Thyroid gland (tissue), 4 donors: ENCODE measurements around the gene MPPED2. TPM values are rescaled to one million over a fixed set of nuclear protein-coding genes. Genes with fewer than 3 reads are reported as not detected.

Source experiments
- DNase-seq, 2 donors: peaks; one replicate each; pipeline ENCODE4 v3.0.0-alpha.2; 2019
- H3K27ac ChIP-seq, 3 donors: fragments of 200-600 bp; sonication (generic); 1 replicate in 2 of 3; 2 replicates in 1 of 3; pipeline ENCODE4 v1.5.1; 2016 to 2019; ENCODE audit warnings: mild to moderate bottlenecking in 1 of 3, moderate library complexity in 1 of 3
- H3K27me3 ChIP-seq: fragments of 200-600 bp; sonication (generic); one replicate; pipeline ENCODE4 v1.5.1; 2019
- H3K36me3 ChIP-seq, 2 donors: fragments of 200-600 bp; sonication (generic); one replicate each; pipeline ENCODE4 v1.5.1; 2016 to 2019
- H3K4me1 ChIP-seq, 2 donors: fragments of 200-600 bp; sonication (generic); one replicate each; pipeline ENCODE4 v1.5.1; 2017 to 2019
- H3K4me3 ChIP-seq, 3 donors: fragments of 200-600 bp; sonication (generic); replicated peaks in 1 of 3; 1 replicate in 2 of 3; 2 replicates in 1 of 3; pipeline ENCODE4 v1.5.1; 2016; ENCODE audit warnings: mild to moderate bottlenecking in 1 of 3
- H3K9me3 ChIP-seq: fragments of 200-600 bp; sonication (generic); one replicate; pipeline ENCODE4 v1.5.1; 2017
- CTCF ChIP-seq, 6 experiments: fragments of 200-600 bp in 3 of 6; fragments of 450-650 bp in 3 of 6; sonication (generic) in 3 of 6; IDR thresholded peaks; one replicate each; pipeline ENCODE4 v1.5.1; 2016 to 2019; ENCODE audit warnings: antibody characterized with exemption in 6 of 6, mild to moderate bottlenecking in 2 of 6, inconsistent platforms in 1 of 6, moderate library complexity in 1 of 6
- POLR2A ChIP-seq, 2 donors: fragments of 450-650 bp; IDR thresholded peaks; one replicate each; pipeline ENCODE4 v1.6.1; 2017; ENCODE audit warnings: antibody characterized with exemption in 2 of 2, mild to moderate bottlenecking in 2 of 2, moderate library complexity in 1 of 2
- whole genome bisulfite sequencing, 2 donors: methylation state at CpG; one replicate each; pipeline ENCODE4 v1.1.5; 2017; 5-methylcytosine and 5-hydroxymethylcytosine counted together
- intact Hi-C: fragments of 100-400 bp; cut with DNase I; formaldehyde crosslinking; loops from one replicate; pipeline ENCODE4 v1.15.1; 2023
- total RNA-seq, 4 donors: library from RNA; depleted of rRNA; stranded (reverse); fragments of >200 nt; gene quantifications; one replicate each; pipeline ENCODE4 v1.2.3, GENCODE V29; 2016

Gene MPPED2
- total RNA-seq, 4 donors from 2014 or later, result 35.5 to 103 (median 75.0) TPM

GRCh38 chr11:30392221-30392784 lies 193.8 kb downstream of the MPPED2 start:
- H3K27me3 ChIP-seq, result no peaks in the 10 kb centered on the region
- H3K36me3 ChIP-seq, result no peaks in the 10 kb centered on the region
- TF ChIP-seq CTCF (IDR thresholded peaks at IDR 0.05) (no peak), POLR2A (IDR thresholded peaks at IDR 0.05) (no peak)
- intact Hi-C loops, result no loop called here
- peaks cover 15 to 16% of the 10 kb centered on the region in 2 donors for H3K4me1 ChIP-seq
- H3K9me3 ChIP-seq, result no peaks in the 10 kb centered on the region
- peak overlapping the region; percentile 44 to 59 (median 52) for H3K27ac ChIP-seq
- 6 to 8% methylated on average over 5 of the region's 5 CpGs for WGBS, 2 donors
- no peak overlapping the region for H3K4me3 ChIP-seq
- peak; percentile 69 to 74 for DNase-seq

GRCh38 chr11:30388957-30389356 lies 197.2 kb downstream of the MPPED2 start:
- peaks cover 15 to 16% of the 10 kb centered on the region in 2 donors for H3K4me1 ChIP-seq
- H3K9me3 ChIP-seq, result no peaks in the 10 kb centered on the region
- DNase-seq, result no peak
- no peak overlapping the region for H3K27ac ChIP-seq
- no peak overlapping the region for H3K4me3 ChIP-seq
- WGBS, 2 donors, result 76 to 90% methylated on average over 3 of the region's 3 CpGs
- no peaks in the 10 kb centered on the region for H3K27me3 ChIP-seq
- intact Hi-C loops, result no loop called here
- TF ChIP-seq CTCF (IDR thresholded peaks at IDR 0.05) (no peak), POLR2A (IDR thresholded peaks at IDR 0.05) (no peak)
- no peaks in the 10 kb centered on the region for H3K36me3 ChIP-seq

- intact Hi-C loops, result no loop called here
- no peak for DNase-seq
- WGBS, 2 donors, result 92 to 93% methylated on average over 14 to 19 of the region's 19 CpGs
- Histone ChIP-seq H3K4me1 (peaks cover 15 to 16% of the 10 kb centered on the region in 2 donors), H3K9me3 (no peaks in the 10 kb centered on the region), H3K36me3 (no peaks in the 10 kb centered on the region), H3K4me3 (no peak overlapping the region), H3K27me3 (no peaks in the 10 kb centered on the region), H3K27ac (no peak overlapping the region)
- no peak for TF ChIP-seq CTCF (IDR thresholded peaks at IDR 0.05)
- no peak for TF ChIP-seq POLR2A (IDR thresholded peaks at IDR 0.05)
Observed at GRCh38 chr11:30387891-30388861, 198.0 kb downstream of the MPPED2 start.

GRCh38 chr11:30381879-30382278 lies 204.3 kb downstream of the MPPED2 start:
- WGBS, 2 donors, result 77 to 84% methylated on average over 2 of the region's 2 CpGs
- intact Hi-C loops, result no loop called here
- H3K9me3 ChIP-seq, result no peaks in the 10 kb centered on the region
- no peak overlapping the region for H3K27ac ChIP-seq
- H3K4me3 ChIP-seq, result no peak overlapping the region
- no peaks in the 10 kb centered on the region for H3K4me1 ChIP-seq
- no peak for TF ChIP-seq CTCF (IDR thresholded peaks at IDR 0.05)
- no peak for TF ChIP-seq POLR2A (IDR thresholded peaks at IDR 0.05)
- H3K27me3 ChIP-seq, result no peaks in the 10 kb centered on the region
- no peaks in the 10 kb centered on the region for H3K36me3 ChIP-seq
- no peak for DNase-seq

GRCh38 chr11:30380846-30381245 lies 205.3 kb downstream of the MPPED2 start:
- no peak for TF ChIP-seq POLR2A (IDR thresholded peaks at IDR 0.05)
- TF ChIP-seq CTCF (IDR thresholded peaks at IDR 0.05), result no peak
- intact Hi-C loops, result no loop called here

More at GRCh38 chr11:30380846-30381245, 205.3 kb downstream of the MPPED2 start:
- no peak for DNase-seq
- no peaks in the 10 kb centered on the region for H3K9me3 ChIP-seq
- H3K4me3 ChIP-seq, result no peak overlapping the region
- no peaks in the 10 kb centered on the region for H3K27me3 ChIP-seq
- H3K36me3 ChIP-seq, result no peaks in the 10 kb centered on the region
- H3K4me1 ChIP-seq, result no peaks in the 10 kb centered on the region
- no peak overlapping the region for H3K27ac ChIP-seq
